ENCODE data around the gene STS. TPM values are rescaled to one million over a fixed set of nuclear protein-coding genes. Genes with fewer than 3 reads are reported as not detected.

Gene STS
- total RNA-seq, 1 experiment from 2014 or later = 0.54 TPM

DNA sequence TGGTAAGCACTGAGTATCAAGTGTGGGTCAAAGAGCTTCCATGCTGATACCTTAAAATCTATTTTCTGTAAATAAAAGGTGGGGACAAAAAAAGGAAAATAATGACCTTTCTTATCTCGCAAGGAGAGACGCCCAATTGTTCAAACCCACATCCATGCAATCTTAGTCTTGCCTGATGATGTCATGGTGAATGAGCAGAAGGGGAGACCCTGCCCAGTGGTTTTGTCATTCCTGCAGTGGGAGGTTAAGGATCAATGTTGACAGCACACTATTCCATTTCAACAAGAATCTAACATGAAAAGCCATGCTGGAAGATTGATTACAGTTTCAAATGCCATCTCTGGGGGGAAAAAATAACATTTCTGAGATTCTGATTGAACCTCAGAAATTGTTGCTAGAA is 41.2 kb downstream of the STS start (continued):
- TF ChIP-seq, protein P1, sequence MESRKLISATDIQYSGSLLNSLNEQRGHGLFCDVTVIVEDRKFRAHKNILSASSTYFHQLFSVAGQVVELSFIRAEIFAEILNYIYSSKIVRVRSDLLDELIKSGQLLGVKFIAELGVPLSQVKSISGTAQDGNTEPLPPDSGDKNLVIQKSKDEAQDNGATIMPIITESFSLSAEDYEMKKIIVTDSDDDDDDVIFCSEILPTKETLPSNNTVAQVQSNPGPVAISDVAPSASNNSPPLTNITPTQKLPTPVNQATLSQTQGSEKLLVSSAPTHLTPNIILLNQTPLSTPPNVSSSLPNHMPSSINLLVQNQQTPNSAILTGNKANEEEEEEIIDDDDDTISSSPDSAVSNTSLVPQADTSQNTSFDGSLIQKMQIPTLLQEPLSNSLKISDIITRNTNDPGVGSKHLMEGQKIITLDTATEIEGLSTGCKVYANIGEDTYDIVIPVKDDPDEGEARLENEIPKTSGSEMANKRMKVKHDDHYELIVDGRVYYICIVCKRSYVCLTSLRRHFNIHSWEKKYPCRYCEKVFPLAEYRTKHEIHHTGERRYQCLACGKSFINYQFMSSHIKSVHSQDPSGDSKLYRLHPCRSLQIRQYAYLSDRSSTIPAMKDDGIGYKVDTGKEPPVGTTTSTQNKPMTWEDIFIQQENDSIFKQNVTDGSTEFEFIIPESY (IDR thresholded peaks at IDR 0.05; ENCODE audit: extremely low read depth, insufficient replicate concordance, low read length) = no peak
- TF ChIP-seq FOSL1 (IDR thresholded peaks at IDR 0.05; ENCODE audit: low read depth) (no peak), SP1 (IDR thresholded peaks at IDR 0.05; ENCODE audit: low read depth) (no peak), RAD21 (IDR thresholded peaks at IDR 0.05; ENCODE audit: low read depth) (no peak), EGR1 (IDR thresholded peaks at IDR 0.05; ENCODE audit: low read depth) (no peak), JUND (IDR thresholded peaks at IDR 0.05) (no peak), TCF7L2 (IDR thresholded peaks at IDR 0.05; ENCODE audit: borderline replicate concordance, extremely low read depth, insufficient read depth, insufficient read length) (no peak), EZH2phosphoT487 (IDR thresholded peaks at IDR 0.05; ENCODE audit: borderline replicate concordance) (no peak)

DNA sequence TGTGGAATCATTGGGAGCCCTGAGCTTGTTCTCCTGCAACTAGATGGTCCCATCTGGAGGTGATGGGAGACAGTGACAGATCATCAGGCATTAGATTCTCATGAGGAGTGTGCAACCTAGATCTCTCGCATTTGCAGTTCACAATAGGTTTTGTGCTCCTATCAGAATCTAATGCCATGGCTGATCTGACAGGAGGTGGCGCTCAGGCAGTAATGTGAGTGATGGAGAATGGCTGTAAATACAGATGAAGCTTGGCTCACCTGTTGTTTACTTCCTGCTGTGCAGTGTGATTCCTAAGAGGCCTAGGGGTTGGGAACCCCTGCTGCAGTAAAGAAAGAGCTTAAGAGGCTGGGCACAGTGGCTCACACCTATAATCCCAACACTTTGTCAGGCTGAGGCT is 42.6 kb downstream of the STS start:
- ChIA-PET CTCF (no interaction called here), RAD21 (ENCODE audit: low non-redundant PET in 1 of 2, low total read pairs in 2 of 2, uncharacterized antibody in 2 of 2, unreplicated experiment in 2 of 2) (no interaction called here), POLR2A (no interaction called here)
- DNase-seq (ENCODE audit: low read depth, low spot score) (no peak), ATAC-seq (no peak)
- Histone ChIP-seq H3K27ac (ENCODE audit: low read depth, low read length) (no peak overlapping the region), H3K9me3 (ENCODE audit: control insufficient read depth in 1 of 2, insufficient read depth in 1 of 2, low read depth in 1 of 2, low read length in 2 of 2) (no peaks in the 10 kb centered on the region), H3K4me1 (ENCODE audit: control insufficient read depth in 1 of 2, insufficient read depth in 2 of 2, low read length in 2 of 2) (no peaks in the 10 kb centered on the region), H3K9me2 (ENCODE audit: insufficient read depth) (no peaks in the 10 kb centered on the region), H3K79me2 (ENCODE audit: insufficient read depth, low read length) (no peaks in the 10 kb centered on the region), H4K20me1 (ENCODE audit: insufficient read depth) (no peaks in the 10 kb centered on the region), H3K27me3 (ENCODE audit: insufficient read depth, low read length) (no peaks in the 10 kb centered on the region), H2AFZ (ENCODE audit: low read depth, low read length, poor library complexity, severe bottlenecking) (no peak overlapping the region), H3K36me3 (ENCODE audit: control insufficient read depth in 1 of 2, insufficient read depth in 2 of 2, low read length in 2 of 2) (no peaks in the 10 kb centered on the region), H3K4me2 (ENCODE audit: low read length) (no peak overlapping the region), H3K4me3 (replicated peaks in 1 of 2; ENCODE audit: low read depth in 1 of 2, low read length in 2 of 2) (no peak overlapping the region), H3K9ac (ENCODE audit: low read length) (no peak overlapping the region)
- TF ChIP-seq, protein P2, sequence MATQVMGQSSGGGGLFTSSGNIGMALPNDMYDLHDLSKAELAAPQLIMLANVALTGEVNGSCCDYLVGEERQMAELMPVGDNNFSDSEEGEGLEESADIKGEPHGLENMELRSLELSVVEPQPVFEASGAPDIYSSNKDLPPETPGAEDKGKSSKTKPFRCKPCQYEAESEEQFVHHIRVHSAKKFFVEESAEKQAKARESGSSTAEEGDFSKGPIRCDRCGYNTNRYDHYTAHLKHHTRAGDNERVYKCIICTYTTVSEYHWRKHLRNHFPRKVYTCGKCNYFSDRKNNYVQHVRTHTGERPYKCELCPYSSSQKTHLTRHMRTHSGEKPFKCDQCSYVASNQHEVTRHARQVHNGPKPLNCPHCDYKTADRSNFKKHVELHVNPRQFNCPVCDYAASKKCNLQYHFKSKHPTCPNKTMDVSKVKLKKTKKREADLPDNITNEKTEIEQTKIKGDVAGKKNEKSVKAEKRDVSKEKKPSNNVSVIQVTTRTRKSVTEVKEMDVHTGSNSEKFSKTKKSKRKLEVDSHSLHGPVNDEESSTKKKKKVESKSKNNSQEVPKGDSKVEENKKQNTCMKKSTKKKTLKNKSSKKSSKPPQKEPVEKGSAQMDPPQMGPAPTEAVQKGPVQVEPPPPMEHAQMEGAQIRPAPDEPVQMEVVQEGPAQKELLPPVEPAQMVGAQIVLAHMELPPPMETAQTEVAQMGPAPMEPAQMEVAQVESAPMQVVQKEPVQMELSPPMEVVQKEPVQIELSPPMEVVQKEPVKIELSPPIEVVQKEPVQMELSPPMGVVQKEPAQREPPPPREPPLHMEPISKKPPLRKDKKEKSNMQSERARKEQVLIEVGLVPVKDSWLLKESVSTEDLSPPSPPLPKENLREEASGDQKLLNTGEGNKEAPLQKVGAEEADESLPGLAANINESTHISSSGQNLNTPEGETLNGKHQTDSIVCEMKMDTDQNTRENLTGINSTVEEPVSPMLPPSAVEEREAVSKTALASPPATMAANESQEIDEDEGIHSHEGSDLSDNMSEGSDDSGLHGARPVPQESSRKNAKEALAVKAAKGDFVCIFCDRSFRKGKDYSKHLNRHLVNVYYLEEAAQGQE (IDR thresholded peaks at IDR 0.05; ENCODE audit: low read depth) = no peak
- TF ChIP-seq YY1 (IDR thresholded peaks at IDR 0.05; ENCODE audit: extremely low read depth, insufficient replicate concordance, low read depth, low read length) (no peak), SIN3A (IDR thresholded peaks at IDR 0.05; ENCODE audit: low read depth) (no peak), POLR2AphosphoS5 (IDR thresholded peaks at IDR 0.05; ENCODE audit: low read depth, low read length) (no peak), CBX3 (IDR thresholded peaks at IDR 0.05; ENCODE audit: low read depth) (no peak), TCF7L2 (IDR thresholded peaks at IDR 0.05; ENCODE audit: borderline replicate concordance, extremely low read depth, insufficient read depth, insufficient read length) (no peak), CEBPB (IDR thresholded peaks at IDR 0.05; ENCODE audit: low read depth) (no peak), POLR2A (IDR thresholded peaks at IDR 0.05; ENCODE audit: borderline replicate concordance, extremely low read depth, insufficient read depth, insufficient read length) (no peak), SP1 (IDR thresholded peaks at IDR 0.05; ENCODE audit: low read depth) (no peak), EZH2phosphoT487 (IDR thresholded peaks at IDR 0.05; ENCODE audit: borderline replicate concordance) (no peak)
- TF ChIP-seq, protein P1 (IDR thresholded peaks at IDR 0.05; ENCODE audit: extremely low read depth, insufficient replicate concordance, low read length) = no peak
- TF ChIP-seq, protein P3, sequence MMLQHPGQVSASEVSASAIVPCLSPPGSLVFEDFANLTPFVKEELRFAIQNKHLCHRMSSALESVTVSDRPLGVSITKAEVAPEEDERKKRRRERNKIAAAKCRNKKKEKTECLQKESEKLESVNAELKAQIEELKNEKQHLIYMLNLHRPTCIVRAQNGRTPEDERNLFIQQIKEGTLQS (IDR thresholded peaks at IDR 0.05) = no peak
- no TSS peak for BruUV-seq (replicated peaks)
- intact Hi-C loops (cut with micrococcal nuclease) = no loop called here
